Left renal cortex interstitium (tissue), 4 donors: ENCODE measurements around the gene C5. TPM values are rescaled to one million over a fixed set of nuclear protein-coding genes. Genes with fewer than 3 reads are reported as not detected.
"Not testable (repeated sequence)": the region's sequence is repeated elsewhere in the genome, so short reads cannot be mapped to it uniquely, and the experiment has no call there.

ENCODE experiments used
- DNase-seq, 4 donors: peaks; one replicate each; pipeline ENCODE4 v3.0.0-alpha.2; 2013; ENCODE audit warnings: low read depth in 4 of 4, low spot score in 2 of 4, missing footprints in 1 of 4
- polyA plus RNA-seq, 4 donors: library from polyadenylated mRNA; unstranded; fragments of 120-200 nt; gene quantifications; one replicate each; pipeline ENCODE4 v1.2.1, GENCODE V29; 2013; ENCODE audit not compliant: insufficient read length in 4 of 4

C5 gene
- 10 to 100 TPM; 12.6 to 17.1 (median 15.5) TPM for polyA plus RNA-seq

- no peak for DNase-seq
Observed at GRCh38 chr9:121050128-121050988, at the start of gene C5. TSS of gene C5 (minus strand) at chr9:121050275. CDS start at chr9:121050246, 29 bp downstream.

GRCh38 chr9:121098567-121099198 is 48.6 kb upstream of the C5 start:
- no peak for DNase-seq

GRCh38 chr9:121095057-121095456 is 45.0 kb upstream of the C5 start:
- no peak for DNase-seq

DNA sequence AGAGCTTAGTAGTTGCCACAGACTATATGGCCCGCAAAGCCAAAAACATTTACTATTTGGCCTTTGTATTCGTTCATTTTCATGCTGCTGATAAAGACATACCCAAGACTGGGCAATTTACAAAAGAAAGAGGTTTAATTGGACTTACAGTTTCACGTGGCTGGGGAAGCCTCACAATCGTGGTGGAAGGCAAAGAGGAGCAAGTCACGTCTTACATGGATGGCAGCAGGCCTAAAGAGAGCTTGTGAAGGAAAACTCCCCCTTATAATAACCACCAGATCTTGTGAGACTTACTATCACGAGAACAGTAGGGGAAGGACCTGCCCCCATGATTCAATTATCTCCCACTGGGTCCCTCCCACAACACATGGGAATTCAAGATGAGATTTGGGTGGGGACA is 40.7 kb upstream of the C5 start:
- not testable (repeated sequence) for DNase-seq

- no peak for DNase-seq
Observed at GRCh38 chr9:121088576-121088975, 38.5 kb upstream of the C5 start.

- DNase-seq: no peak
Observed at GRCh38 chr9:121085661-121086060, 35.6 kb upstream of the C5 start.

- no peak for DNase-seq
Observed at GRCh38 chr9:121082075-121082474, 32.0 kb upstream of the C5 start.

GRCh38 chr9:121075251-121076036 is 25.4 kb upstream of the C5 start:
- DNase-seq: peak in 2 of 4 donors; percentile 21 to 55

- peak; percentile 75 to 87 (median 84) for DNase-seq
Observed at GRCh38 chr9:121074370-121075250, 24.5 kb upstream of the C5 start, which contains the start of gene CNTRL. TSS of gene CNTRL (plus strand) at chr9:121074955. CDS start at chr9:121088327, 13,372 bp downstream.

- DNase-seq: no peak
Observed at GRCh38 chr9:121073038-121073437, 23.0 kb upstream of the C5 start.

- no peak for DNase-seq
Observed at GRCh38 chr9:121071756-121072421, 21.8 kb upstream of the C5 start.

- no peak for DNase-seq
Observed at GRCh38 chr9:121071370-121071755, 21.3 kb upstream of the C5 start.

GRCh38 chr9:121069396-121069795 is 19.3 kb upstream of the C5 start:
- DNase-seq: no peak

- no peak for DNase-seq
Observed at GRCh38 chr9:121067640-121068039, 17.6 kb upstream of the C5 start.

DNA sequence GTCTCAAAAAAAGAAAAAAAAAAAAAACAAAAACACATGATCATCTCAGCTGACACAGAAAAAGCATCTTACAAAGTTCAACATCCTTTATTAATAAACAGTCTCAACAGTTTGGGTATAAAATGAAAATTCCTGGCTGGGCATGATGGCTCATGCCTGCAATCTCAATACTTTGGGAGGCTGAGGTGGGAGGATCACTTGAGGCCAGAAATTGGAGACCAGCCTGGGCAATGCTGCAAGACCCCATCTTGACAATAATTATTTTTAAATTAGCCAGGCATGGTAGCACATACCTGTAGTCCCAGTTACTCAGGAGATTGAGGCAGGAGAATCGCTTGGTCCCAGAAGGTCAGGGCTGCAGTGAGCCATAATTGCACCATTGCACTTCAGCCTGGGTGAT is 16.8 kb upstream of the C5 start:
- DNase-seq: no peak

- peak in 3 of 4 donors; percentile 48 to 71 (median 50) for DNase-seq
Observed at GRCh38 chr9:121059998-121060636, 10.0 kb upstream of the C5 start.

GRCh38 chr9:121059513-121059912 is 9.4 kb upstream of the C5 start:
- no peak for DNase-seq

DNA sequence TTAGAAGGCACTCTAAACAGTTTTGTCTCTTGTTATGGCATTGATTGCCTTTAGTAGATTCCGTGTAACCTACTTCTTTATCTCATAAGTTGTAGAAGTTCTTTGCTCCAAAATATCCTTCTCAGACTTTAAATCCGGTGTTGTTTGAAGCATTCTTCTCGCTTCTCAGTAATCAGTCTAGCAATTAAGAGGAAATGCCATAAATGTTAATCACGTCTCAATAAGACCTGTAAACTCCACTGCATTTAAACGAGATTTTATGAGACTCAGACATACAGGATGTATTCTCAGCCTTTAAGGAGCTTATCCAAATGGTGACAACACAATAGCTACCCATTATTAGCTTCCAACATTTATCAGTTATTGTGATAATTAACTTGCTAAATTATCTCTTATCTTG is 7.7 kb upstream of the C5 start:
- no peak for DNase-seq

GRCh38 chr9:121055642-121056143 is 5.6 kb upstream of the C5 start:
- DNase-seq: no peak
